Omental fat pad (tissue), 4 donors: ENCODE data around the gene TMEM255B. TPM values are rescaled to one million over a fixed set of nuclear protein-coding genes. Genes with fewer than 3 reads are reported as not detected.

ENCODE experiments used
- ATAC-seq: fragments of 150-250 bp; one replicate; pipeline ENCODE4 v1.9.1; 2016; ENCODE audit warnings: mild to moderate bottlenecking, moderate library complexity; ENCODE audit not compliant: low FRiP score
- DNase-seq: peaks from one replicate; pipeline ENCODE4 v3.0.0-alpha.2; 2019; ENCODE audit warnings: low spot score
- total RNA-seq, 4 donors: library from RNA; depleted of rRNA; stranded (reverse); fragments of >200 nt; gene quantifications; one replicate each; pipeline ENCODE4 v1.1.0, GENCODE V29; 2016
- TF ChIP-seq, protein P1 (sequence below), 3 donors: fragments of 450-650 bp; IDR thresholded peaks; one replicate each; pipeline ENCODE4 v1.5.1; 2016 to 2017; ENCODE audit warnings: antibody characterized with exemption in 3 of 3, mild to moderate bottlenecking in 3 of 3, moderate library complexity in 2 of 3

Gene TMEM255B
- total RNA-seq, 4 donors from 2014 or later = 2.7 to 19.1 (median 11.7) TPM

DNA sequence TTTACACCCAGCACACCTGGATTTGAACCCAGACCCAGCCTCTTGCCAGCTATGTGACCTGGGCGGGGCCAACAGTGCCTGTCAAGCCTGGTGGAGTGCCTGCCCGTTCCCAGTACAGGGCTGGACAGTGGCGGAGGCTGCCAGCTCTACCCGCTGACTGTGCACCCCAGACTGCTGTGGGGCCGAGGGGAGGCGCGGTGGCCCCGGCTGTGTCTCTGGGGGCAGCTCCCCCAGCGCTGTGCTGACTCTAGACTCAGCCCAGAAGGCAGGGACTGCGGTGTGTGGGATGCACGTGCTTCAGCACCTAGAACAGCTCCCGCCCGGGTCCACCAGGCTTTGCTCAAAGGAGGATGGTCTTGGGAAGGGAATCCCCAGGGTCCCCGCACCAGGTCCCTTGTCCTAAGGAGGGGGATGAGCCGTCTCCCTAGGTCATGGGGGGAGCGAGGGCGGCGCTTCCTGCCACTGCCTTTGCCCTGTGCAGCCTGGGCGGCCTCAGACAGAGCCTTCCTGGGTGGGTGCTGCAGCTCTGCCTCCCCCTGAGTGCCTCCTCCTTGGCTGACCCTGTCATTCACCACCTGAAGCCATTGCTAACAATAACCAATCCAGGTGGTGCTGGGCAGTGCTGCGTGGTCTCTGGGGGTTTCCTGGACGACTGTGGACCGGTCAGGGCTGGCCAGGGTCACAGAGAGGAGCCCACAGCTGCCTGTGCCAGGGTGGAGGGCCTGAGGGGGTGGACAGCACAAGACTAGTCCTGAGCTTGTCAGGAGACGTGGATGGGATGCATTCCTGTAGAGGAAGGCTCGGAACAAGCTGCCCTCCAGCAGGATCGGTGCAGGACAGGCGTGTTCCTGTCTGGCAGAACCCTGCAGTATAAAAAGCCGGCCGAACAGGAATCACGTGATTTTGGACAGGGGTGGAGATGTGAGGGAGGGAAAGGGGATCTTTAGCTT is 18.6 kb downstream of the TMEM255B start:
- peak; percentile 15 for DNase-seq
- ATAC-seq = no peak
- TF ChIP-seq, protein P1, sequence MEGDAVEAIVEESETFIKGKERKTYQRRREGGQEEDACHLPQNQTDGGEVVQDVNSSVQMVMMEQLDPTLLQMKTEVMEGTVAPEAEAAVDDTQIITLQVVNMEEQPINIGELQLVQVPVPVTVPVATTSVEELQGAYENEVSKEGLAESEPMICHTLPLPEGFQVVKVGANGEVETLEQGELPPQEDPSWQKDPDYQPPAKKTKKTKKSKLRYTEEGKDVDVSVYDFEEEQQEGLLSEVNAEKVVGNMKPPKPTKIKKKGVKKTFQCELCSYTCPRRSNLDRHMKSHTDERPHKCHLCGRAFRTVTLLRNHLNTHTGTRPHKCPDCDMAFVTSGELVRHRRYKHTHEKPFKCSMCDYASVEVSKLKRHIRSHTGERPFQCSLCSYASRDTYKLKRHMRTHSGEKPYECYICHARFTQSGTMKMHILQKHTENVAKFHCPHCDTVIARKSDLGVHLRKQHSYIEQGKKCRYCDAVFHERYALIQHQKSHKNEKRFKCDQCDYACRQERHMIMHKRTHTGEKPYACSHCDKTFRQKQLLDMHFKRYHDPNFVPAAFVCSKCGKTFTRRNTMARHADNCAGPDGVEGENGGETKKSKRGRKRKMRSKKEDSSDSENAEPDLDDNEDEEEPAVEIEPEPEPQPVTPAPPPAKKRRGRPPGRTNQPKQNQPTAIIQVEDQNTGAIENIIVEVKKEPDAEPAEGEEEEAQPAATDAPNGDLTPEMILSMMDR (IDR thresholded peaks at IDR 0.05) = no peak

DNA sequence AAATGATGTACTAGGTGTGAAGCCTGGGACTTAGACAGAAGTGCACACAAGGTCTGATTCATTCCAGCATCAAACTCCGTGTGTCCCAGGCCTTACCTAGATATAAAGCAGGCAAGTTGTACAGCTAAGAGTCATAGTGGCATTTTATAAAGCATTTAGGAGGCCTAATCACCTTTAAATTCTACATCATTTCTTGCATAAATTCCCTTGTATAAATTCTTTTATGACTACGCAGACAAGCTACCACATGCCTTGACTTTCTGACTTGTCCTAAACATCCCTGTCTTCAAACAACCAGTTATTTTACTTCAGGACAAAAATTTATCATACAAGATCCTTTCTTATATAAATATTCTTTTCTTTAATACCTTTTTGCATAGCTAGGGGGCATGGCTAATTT is 22.5 kb downstream of the TMEM255B start:
- TF ChIP-seq, protein P1 (IDR thresholded peaks at IDR 0.05) = no peak
- DNase-seq (peak; percentile 7), ATAC-seq (no peak)

DNA sequence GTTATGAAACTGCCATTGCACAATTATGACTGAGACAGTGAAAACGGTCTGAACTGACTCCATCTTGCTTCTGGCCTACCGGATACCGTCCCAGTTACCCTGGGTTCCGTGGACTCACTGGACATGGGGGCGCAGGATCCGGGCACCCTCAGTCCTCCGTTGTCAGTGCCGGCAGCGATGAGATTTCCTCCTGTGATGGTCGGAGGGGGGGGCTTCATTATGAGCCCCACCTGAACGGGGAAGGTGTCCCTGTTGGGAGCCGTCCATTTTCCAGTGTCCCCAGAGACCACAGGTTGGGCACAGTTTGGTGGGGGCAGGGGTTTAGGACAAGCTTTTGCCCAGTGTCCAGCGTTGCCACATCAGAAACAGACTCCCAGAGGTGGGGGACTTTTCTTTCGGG is 23.4 kb downstream of the TMEM255B start:
- TF ChIP-seq, protein P1 (IDR thresholded peaks at IDR 0.05) = no peak
- no peak for ATAC-seq
- DNase-seq = no peak

DNA sequence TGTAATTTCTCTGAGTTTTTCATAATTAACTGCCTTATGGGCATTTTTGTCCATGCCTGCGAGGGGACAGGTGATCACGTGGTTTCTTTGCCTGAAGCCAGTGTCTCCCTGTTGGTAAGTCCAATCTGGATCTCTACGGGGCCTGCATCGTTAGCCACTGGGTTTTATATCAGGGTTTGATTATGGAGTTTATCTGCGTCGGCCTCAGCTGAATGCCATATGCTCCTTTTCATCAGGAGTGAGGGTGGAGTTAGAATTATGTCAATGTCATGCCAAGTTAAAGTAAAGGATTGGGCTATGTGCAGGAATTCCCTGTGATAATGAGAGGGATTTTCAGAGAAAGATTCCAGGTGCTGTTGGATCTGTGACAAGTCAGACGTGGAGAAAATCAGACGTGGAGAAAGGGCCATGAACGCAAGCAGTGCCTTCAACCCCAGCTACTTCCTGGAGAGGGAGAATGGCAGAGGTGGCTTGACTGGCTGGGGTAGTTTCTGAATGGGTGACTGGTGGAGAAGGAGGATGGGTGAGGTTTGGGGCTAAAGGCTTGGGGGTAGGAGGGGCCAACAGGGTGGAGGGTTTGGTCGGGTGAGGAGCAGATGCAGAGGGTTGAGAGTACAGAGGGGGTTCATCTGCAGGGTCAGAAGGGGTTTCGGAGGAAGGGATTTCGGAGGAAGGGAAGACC is 24.3 kb downstream of the TMEM255B start:
- no peak for ATAC-seq
- DNase-seq = no peak
- TF ChIP-seq, protein P1 (IDR thresholded peaks at IDR 0.05) = no peak

DNA sequence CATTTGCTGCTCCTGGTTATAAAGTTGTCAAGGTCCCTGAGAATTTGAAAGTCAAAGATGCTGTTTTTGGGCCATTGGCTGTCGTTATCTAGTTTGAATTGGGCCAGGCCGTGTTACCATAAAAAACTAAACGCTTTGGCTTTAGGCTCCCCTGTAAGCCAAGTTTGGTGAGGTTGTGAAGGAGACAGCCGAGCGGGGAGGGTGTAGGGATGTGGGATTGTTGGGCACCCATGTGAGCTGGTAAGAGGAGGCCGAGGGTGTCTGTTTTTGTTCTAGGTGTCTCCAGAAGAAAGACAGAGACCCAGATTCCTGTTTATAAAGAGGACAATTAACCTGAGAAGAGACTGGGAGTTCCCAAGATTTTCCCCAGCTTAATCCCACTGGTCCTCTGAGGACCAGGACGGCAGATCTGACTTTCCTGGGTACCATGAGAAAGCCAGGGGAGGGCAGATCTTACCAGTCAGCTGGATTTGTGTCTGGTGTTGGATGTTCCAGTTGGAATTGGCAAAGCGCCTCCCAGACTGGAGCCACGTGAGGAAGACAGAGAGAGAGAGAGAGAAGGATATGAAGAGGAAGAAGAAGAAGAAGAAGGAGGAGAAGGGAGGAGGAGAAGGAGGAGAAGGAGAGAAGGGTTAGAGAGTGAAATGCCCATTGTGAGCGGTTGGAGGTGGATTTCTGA is 25.1 kb downstream of the TMEM255B start:
- TF ChIP-seq, protein P1 (IDR thresholded peaks at IDR 0.05) = no peak
- ATAC-seq = no peak
- DNase-seq = no peak

DNA sequence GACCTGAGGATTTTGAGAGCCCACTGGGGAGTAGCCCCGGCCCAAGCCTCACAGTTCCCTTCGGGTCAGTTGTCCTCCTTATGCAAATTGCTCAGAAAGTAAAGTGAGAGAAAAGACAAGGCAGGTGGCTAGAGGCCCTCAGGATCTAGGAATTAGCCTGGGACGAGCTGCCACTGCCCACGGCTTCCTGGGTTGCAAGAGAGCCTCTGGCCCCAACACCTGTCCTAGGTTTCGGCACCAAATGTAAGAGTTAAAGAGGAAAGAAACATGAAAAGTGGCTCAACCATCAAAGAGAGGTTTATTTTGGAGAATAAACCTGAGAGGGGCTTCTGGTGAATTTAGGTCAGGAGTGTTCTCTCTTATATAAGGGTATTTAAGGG is 25.6 kb downstream of the TMEM255B start:
- ATAC-seq (no peak), DNase-seq (no peak)
- TF ChIP-seq, protein P1 (IDR thresholded peaks at IDR 0.05) = no peak
